ENCODE data around the gene FRMD4A.
"Not testable (repeated sequence)": the region's sequence is repeated elsewhere in the genome, so short reads cannot be mapped to it uniquely, and the experiment has no call there.

FRMD4A gene

DNA sequence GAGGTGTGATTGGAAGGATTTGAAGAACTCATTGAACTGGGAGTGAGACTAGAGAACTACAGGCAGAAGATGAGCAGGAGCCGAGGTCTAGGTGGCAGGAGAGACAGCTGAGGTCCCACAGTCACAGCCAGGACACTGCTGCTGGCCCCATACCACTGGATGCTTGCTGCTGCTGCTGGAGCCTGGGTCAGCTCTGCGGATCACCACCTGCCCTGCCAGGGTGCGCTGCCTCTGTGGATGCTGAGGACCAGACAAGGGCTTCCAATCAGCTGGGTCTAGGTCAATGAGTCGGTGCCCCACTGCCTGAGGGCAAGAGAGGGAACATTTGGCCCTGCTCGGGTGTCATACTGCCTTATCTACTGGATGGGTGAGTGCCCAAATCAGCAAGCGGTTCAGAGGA, 94.4 kb downstream of the FRMD4A start:
- DNase-seq = no peak

DNA sequence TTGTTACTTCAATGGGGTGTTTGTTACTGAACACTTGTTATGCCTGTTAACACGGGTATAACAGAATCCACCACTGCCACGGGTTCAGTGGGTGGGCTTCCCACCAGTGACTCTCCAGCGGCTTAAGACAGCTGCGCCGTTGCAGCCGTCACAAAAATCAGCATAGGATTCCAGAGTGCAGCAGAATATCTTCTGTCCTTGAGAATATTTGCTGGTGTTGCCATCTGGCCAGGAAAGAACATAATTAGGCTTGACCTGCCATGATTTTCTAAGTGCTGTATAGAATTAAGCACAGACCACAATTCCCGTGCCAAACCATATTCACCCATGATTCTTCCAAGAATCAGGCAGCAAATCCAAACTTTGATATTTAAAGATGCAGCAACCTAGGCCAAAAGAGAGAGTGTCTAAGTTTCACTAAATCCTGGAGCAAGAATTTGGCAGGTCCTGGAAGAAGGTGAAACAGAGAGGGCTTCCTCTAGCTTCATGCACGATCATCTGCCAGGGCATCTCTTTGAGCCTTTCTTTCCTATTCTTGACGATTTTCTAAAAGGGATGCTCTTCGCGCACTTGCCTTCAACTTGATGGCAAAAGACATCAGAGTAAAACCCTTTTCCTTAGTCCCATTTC, 95.0 kb downstream of the FRMD4A start:
- no peak for DNase-seq

DNA sequence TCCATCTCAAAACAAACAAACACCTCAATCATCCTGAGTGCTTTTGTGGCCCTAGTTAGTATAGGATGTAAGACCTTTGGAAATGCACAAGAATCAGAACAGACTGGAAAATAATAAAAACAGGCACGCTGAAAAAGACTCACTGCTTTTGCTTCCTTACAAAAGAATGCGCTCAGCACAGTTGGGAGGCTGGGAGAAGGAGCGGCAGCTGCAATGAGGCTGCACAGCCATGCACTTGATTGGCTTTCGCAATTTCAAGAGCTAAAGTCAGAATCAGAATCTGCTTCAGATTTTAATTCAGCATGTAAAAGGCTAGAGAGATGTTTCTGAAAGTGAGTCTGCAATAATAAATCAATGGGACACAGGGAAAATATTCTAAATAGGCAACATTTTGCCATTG, 97.2 kb downstream of the FRMD4A start:
- no peak for DNase-seq

DNA sequence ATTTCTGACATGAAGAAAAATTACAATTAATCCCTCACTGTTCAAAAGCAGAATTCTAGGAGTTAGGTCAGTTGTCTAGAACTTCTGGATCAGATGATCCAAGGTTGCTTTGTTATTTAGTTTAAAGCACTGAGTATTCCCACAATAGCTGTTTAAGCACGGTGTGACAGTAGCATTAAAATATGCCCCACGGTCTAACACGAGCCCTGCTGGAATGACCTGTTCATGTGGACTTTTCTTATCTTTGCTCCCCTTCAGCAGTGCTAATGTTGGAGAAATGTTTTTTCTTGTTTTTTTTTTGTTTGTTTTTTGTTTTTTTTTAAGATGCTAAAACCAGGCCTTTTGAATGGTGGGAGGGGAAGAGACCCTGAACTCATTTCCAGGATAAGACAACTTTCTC, 101.9 kb downstream of the FRMD4A start:
- not testable (repeated sequence) for DNase-seq

DNA sequence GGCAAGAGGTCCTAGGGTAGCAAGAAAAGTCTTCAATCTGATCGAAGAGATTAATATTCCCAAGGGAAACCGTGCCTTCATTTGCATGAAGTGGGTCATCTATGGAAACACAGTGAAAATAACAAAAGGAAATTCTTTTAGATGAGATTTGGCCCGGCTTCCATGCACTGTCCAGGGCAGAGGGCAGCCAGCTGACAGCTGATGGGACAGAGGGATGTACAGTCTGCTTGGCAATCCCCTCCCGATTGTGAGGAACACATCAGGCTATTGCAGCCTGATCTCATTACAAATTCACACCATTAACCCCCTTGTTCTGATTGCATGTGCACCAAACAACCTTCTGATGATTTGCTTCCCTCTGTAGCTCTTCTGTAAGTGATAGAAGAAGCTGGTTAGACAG, 105.3 kb downstream of the FRMD4A start:
- no peak for DNase-seq

DNA sequence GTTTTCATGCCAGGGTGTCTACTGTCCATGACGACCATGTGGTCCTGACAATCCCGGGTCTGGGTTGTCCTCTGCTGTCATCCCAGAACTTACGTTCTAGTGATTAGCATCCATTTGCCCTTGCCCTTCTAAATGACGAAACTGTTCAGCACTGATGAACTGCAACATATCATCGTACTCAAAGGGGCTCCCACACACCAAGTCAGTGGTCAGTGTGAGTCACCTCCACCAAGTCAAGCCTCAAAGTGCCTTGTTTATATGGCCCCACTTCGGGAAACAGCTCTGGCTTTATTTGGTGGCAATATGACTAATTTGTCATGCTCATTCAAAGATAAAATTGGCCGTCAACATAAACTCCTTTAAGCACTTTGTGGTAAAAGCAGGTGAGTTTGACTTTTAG, 110.7 kb downstream of the FRMD4A start:
- DNase-seq = no peak

DNA sequence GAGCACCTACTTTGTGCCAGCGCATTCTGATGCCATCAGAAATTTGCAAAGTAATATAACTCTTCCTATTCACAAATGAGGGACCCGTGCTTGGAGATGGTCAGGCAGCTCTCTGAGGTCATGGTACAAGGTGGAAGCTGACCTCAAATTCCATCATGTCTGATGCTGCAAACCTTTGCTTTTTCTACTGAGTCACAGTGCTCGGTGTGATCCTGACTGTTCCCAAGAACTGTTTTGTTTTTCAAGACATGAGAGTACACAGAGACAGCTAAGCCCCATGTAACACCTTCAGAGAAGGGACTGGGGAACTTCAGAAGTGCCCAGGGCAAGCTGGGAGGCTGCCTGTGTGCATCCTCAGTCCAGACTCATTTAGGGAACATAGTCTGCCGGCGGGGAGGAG, 111.3 kb downstream of the FRMD4A start:
- DNase-seq = no peak

DNA sequence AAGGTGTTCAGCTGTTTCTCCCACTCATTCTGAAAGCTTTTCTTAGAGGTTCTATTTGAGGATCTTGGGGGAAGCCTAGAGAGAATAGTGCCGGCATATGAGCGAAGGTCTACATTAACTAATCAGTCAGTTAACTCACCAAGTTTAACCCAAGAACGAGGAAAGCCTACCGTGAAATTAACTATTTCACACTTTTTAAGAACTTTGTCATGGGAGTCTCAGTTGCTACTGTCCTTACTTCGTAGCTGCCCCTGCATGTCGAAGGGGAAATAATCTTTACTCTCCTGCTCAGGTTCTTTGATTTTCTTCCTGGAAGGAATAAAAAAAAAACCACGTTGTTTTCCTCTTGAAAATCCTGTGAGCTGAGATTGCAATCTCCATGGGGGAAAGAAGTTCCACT, 115.1 kb downstream of the FRMD4A start:
- no peak for DNase-seq

DNA sequence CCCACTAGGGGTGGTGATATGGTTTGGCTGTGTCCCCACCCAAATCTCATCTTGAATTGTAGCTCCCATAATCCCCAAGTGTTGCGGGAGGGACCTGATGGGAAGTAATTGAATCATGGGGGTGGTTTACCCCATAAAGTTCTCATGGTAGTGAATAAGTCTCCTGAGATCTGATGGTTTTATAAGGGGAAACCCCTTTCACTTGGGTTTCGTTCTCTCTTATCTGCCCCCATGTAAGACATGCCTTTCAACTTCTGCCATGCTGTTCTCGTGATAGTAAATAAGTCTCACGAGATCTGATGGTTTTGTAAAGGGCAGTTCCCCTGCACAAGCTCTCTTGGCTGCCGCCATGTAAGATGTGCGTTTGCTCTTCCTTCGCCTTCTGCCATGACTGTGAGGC, 117.0 kb downstream of the FRMD4A start:
- DNase-seq = not testable (repeated sequence)

DNA sequence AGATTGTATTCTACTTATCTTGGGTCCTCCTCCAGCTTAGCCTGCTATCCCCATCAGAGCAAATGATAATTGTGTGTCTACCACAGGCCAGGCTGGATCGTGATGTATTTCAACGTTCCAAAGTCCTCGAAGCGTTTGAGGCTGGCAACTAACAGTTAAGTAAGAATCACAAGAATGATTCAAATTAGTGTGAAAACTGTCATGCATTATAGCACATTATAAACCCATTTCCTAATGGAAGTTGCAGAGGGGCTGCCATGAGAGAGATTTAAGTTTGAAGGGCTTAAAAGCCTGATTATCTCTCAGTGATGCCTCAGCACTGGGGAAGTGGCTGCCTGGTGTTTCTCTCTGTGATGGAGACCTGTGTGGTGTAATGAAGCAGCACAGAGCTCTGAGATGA, 119.1 kb downstream of the FRMD4A start:
- no peak for DNase-seq

DNA sequence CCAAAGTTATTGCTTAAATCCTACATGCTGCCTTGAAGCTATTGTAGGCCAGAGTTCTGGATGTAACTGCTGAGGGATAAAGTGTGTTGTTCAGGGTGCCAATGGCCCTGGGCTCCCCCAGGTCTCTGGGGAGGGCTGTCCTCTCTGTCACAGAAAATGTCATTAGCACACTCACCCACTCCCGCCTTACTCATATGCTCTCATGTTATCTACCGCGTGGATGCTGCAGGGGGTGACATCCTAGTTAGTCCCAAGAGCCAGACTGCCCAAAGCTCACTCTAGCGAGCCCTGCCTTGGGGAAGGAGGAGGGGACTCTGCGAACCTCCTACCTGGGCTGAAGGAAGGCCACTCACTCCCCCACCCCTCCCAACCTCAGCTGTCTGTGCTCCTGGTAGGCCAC, 122.5 kb downstream of the FRMD4A start:
- no peak for DNase-seq

DNA sequence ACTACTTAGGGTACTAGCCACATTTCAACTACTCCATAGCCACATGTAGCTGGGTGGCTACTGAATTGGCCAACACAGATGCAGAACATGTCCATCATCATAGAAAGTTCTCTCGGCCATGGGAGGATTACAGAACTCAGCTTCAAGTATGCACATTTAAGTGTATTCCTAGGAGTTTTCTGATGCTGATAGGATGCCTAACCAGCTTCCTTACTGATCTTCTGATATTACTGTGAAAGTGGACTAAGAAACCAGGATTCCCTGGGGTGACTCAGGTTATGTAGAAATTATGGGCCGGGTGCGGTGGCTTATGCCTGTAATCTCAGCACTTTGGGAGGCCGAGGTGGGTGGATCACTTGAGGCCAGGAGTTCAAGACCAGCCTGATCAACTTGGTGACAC, 125.5 kb downstream of the FRMD4A start:
- no peak for DNase-seq

DNA sequence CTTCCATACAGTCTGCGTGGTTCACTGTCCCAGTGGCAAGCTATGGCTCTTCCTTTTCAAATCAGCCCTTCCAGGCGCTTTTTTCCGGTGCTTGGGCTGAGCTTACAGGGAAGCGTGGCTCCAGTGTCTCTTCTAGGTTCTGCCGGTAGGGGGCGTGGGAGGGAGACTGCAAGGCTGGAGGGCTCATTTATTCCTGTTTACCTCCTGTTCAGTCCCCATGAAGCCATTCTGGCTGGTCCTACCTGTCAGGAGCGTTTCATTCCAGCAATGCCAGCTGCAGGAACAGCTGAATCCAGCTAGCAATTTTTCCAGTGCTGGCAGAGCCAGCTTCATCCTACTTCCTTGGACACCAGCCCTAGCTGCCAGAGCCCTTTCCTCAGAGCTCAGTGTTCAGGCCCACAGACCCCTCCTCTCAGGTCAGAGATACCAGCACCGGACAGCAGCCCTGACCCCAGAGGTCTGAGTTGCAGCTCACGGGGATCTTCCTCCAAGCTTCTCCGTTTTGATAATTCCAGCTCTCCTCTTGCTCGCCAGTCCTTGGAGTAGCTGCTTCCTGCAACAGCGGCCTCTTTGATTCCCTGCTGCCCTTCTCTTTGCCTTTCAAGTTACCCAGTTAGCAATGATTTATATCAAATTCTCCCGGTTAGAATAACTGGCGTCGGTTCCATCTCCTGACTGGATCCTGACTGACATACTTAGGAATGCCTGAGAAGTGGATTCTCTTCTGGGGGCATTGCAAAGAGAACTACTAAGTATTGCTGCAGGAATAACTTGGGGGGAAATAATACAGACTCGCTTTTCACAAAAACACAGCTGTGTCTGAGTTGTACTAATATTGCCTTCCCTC, 129.8 kb downstream of the FRMD4A start:
- no peak for DNase-seq

DNA sequence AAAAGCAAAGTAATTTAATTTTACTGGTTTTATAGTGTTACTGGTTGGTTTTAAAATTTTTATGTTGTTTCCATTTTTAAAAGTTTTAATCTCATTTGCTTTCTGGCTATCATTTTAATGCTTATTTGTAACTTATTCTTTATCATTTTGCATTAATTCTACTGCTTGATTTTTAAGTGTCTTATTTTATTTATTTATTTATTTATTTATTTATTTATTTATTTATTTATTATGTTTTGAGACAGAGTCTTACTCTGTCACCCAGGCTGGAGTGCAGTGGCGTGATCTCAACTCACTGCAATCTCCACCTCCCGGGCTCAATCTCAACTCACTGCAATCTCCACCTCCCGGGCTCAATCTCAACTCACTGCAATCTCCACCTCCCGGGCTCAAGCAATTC, 131.6 kb downstream of the FRMD4A start:
- DNase-seq = not testable (repeated sequence)

DNA sequence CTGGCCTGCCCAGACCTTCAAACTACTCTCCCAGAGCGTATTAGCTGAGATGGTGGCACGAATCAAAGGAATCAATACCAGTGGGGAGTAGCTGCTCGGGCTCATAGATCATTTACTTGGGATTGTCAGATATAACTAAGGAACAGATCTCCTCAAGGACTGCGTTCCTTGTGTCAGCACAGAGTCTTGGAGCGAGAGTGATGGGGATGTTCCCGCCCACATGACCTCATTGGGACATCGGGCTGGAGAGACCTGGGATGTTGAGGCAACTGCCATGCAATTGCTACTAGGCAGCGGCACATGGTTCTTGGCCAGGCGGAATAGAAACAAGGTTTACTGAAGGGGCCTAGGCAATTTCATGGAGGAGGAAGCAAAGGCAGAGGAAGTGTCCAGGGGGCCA, 132.6 kb downstream of the FRMD4A start:
- DNase-seq = no peak

DNA sequence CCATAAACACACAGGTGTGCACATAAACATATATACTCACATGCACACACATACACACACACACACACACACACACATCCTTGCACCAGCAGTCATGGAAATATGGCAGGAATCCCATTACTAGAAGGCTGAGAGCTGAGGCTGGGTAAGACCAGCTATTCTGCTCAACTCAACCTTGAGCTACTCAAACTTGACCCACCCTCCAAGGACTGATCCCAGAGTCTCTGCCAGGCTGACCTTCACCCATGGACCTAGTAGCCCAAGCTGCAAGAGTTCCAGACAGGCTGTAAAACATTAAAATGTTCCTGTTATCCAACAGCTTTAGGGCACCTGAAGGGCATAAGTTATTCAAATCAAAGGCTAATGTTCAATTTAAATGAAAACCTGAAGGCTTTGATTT, 134.6 kb downstream of the FRMD4A start:
- DNase-seq = no peak

DNA sequence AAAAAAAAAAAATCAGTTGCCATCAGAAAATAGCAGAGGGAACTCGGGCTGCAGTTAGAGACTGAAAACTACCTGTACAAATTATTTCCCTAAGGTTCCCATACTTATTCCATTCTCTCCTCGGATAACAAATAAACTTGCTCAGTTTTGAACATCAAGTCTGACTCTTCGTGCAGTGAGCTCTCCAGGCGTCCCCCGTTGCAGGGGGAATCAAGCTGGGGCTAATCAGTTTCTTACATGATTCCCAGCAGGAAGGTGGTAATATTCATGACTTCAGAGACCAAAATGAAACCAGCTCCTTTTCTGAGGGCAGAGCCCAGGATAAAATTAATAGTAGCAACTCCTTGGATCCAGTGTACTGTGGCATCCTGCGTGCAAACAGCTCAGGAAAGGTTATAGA, 135.3 kb downstream of the FRMD4A start:
- DNase-seq = no peak

DNA sequence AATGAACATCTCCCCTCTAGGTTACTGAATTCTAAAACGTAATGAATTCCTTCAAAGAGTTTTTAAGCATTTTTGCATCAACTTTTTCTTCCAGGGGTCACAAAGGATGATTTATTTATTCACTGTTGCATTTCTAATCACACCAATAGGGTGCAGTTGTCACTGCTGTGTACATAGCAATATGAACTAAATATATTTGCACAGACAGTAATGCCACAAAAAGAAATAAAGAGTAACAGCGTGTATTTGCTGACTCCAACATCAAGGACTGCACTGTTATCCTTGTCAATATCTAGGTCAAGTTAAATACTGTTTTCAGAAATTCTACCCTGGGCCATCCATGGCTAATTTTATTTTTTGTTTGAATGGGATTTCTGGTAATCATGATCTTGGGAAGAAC, 138.0 kb downstream of the FRMD4A start:
- DNase-seq = no peak

DNA sequence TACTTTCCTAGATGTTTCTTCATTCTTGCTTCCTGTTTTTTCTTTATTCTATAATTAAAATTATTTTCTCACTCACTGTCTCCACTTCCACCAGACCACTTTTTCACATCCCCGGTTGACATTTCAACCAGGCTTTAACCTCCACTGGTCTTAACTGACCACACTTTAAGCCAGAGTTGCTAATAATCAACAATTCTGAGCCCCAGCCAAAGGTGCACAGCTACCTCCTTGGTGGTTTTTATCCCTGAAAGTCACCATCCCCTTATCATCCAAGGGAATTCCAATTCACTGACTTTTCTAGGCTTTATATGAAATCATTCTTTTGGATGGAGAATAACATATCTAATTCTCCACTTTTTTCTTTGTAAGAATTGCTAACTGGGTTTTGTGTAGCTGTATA, 138.9 kb downstream of the FRMD4A start:
- DNase-seq = no peak

DNA sequence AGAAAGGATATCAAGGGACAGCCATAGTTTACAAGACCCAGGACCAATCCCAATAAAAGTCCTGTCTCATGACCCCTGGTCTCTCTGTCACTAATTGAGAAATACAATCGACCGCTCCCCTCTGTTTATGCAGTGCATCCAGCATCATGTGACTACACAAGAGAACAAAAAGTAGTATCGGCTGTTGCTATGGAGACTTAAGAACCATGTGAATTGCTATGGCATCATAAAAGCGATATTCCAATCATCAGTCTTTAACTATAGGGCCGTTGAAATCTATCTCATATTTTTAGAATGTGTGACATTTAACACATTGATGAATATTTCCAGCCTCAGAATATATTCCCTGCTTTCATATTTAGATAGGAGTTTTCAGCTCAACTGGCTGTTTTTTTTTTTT, 139.3 kb downstream of the FRMD4A start:
- no peak for DNase-seq

DNA sequence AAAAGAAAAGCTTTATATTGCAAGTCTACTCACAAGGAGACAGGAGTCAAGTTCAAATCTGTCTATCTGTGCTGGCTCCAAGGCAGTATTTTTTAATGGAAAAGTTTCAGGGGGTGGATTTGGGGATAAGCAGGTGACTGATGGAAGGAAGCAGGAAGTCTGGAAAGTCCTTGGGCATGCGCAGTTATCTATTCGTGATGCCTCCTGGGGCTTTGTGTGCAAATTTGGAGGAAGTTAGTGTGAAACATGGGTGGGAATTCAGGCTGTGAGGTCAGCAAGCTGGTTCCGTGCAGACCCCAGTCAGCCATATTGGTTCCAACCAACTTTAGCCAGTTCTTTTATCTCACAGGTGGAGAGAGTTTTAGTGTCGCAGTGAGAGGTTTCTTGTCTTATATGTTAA, 140.0 kb downstream of the FRMD4A start:
- no peak for DNase-seq

DNA sequence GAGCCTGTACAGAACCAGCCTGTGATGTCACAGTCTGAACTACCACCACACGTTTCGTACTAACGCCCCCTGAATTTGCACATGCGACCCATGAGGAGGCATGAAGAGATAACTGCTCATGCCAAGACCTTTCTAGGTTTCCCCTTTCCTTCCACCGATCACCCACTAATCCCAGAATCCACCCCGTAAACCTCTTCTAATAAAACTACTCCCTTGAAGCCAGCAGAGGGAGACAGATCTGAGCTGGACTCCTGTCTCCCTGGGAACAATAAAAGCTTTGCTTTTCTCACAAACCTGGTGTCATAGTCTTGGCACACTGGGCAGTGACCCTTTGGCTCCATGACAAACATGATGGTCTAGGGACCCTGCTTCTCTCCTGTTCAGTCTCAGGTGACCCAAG, 144.5 kb downstream of the FRMD4A start:
- no peak for DNase-seq

DNA sequence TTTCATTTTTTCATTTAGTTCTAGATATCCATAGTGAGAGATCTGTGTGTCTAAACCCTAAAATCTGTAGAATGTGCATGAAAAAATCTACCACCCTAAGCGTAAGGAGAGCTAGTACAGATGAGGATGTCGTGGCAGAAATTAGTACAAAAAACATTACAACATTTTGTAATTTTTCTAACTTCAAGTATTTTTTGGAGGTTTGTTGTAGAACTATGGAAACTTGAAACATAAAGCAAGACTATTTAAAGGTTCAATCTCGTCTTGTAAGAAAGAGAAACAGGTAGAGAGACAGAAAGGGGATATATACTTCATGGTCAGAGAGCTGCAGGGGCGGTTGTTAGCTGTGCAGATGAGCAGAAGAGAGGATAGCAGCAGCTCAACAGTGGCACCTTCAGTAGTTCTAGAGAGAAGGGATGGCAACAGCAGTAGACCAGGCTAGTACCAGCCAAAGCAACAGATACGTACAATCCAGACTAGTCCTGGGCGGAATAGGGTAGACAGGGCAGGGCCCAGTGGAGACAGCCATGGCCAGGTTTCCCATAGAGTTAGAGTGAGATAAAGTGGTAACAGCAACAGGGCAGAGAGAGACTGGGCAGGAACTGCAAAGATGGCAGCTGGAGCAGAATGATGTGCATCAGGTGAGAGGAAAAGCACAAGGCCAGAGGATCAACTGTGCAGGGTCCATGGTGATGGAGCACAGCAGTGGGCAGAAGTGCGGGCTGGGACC, 145.2 kb downstream of the FRMD4A start:
- DNase-seq = no peak

DNA sequence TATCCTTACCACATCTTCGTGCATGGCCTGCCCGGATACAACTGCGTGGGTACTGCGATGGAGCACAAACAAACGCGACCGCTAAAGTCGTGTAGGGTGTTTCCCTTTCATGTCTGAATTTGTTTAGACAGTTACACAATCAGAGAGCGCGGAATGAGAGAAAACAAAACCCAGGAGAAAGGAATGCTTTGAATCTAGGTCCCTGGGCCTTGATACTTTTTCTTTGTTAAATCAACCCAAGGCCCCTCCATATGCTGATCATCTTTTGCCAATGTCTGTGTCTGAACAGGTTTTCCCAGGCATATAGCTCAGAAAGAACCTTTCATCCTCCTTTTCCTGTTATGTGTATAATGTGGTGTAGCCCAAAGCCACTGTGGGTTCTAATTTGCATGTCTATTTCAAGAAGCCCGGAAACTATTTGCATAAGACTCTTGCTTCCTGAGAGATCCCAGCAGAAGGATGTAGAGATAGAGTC, 145.8 kb downstream of the FRMD4A start:
- no peak for DNase-seq

Data from NCI-H1436 (cell line).